ENCODE results near the gene SPHK1. TPM values are rescaled to one million over a fixed set of nuclear protein-coding genes. Genes with fewer than 3 reads are reported as not detected.

Gene SPHK1
- total RNA-seq (2014; rRNA removed; shearing (Covaris generic)) = 112 and 113 TPM in 2 replicates
- polyA plus RNA-seq (2016; fragmentation: Nextera tagmentation; extraction: Ambion mirVana) = 69.2 and 72.3 TPM in 2 replicates

GRCh38 chr17:76384222-76384986, at the start of gene SPHK1:
Gene SPHK1 (plus strand): TSS chr17:76384609. CDS start chr17:76385645, 1,036 bp downstream.
- Histone ChIP-seq H2AFZ (no peak within 1 kb of the TSS), H3F3A (ENCODE audit: insufficient read depth) (peaks cover 19% of the 10 kb centered on the region), H3K79me2 (ENCODE audit: insufficient read depth) (peaks cover 50% of the 10 kb centered on the region), H3K27ac (peak within 1 kb of the TSS; percentile 96), H3K9ac (peak within 1 kb of the TSS; percentile 99), H4K20me1 (ENCODE audit: insufficient read depth) (no peaks in the 10 kb centered on the region), H3K4me2 (ENCODE audit: unreplicated experiment) (peak within 1 kb of the TSS; percentile 90), H3K36me3 (ENCODE audit: low read depth) (peaks cover 9% of the 10 kb centered on the region; the same call in 1 of the 2 replicates), H3K4me3 (peak within 1 kb of the TSS; percentile 83), H3K4me1 (ENCODE audit: insufficient read depth) (peaks cover 22% of the 10 kb centered on the region), H3K9me2 (ENCODE audit: insufficient read depth) (no peaks in the 10 kb centered on the region), H3K27me3 (replicated peaks; ENCODE audit: insufficient read depth) (no peaks in the 10 kb centered on the region), H3K9me3 (ENCODE audit: low read depth) (no peaks in the 10 kb centered on the region)
- in situ Hi-C loops (cut with MboI) = no loop called here
- TF ChIP-seq EZH2phosphoT487 (IDR thresholded peaks at IDR 0.05; ENCODE audit: insufficient read depth, low read depth) (no peak), EZH2 (IDR thresholded peaks at IDR 0.05; ENCODE audit: insufficient read depth, poor library complexity, severe bottlenecking) (no peak)
- DNase-seq = peak; percentile 95
- WGBS, 2 experiments (ENCODE audit: low coverage in 1 of 2, low lambda C conversion rate in 2 of 2, missing lambda C conversion rate in 2 of 2) = 0 to 1% methylated on average over 42 to 75 of the region's 118 CpGs

GRCh38 chr17:76335716-76336381, 48.6 kb upstream of the SPHK1 start:
- Histone ChIP-seq H3K79me2 (ENCODE audit: insufficient read depth) (peaks cover 68% of the 10 kb centered on the region), H3K4me1 (ENCODE audit: insufficient read depth) (peaks cover 17% of the 10 kb centered on the region), H3K36me3 (ENCODE audit: low read depth) (peaks cover 13% of the 10 kb centered on the region), H3K27me3 (replicated peaks; ENCODE audit: insufficient read depth) (no peaks in the 10 kb centered on the region), H3K4me3 (no peak overlapping the region), H3K9ac (no peak overlapping the region), H2AFZ (no peak overlapping the region), H3K4me2 (ENCODE audit: unreplicated experiment) (no peak overlapping the region), H3K9me3 (ENCODE audit: low read depth) (no peaks in the 10 kb centered on the region), H3K9me2 (ENCODE audit: insufficient read depth) (no peaks in the 10 kb centered on the region), H3K27ac (no peak overlapping the region), H3F3A (ENCODE audit: insufficient read depth) (no peaks in the 10 kb centered on the region; the same call in 1 of the 2 replicates), H4K20me1 (ENCODE audit: insufficient read depth) (0 out of 2 replicates have a peak, but pooled peaks cover 3% of the 10 kb centered on the region)
- no peak for DNase-seq
- 92 to 93% methylated on average over 9 of the region's 9 CpGs for WGBS, 2 experiments (ENCODE audit: low coverage in 1 of 2, low lambda C conversion rate in 2 of 2, missing lambda C conversion rate in 2 of 2)
- no peak for TF ChIP-seq EZH2phosphoT487 (IDR thresholded peaks at IDR 0.05; ENCODE audit: insufficient read depth, low read depth)
- no peak for TF ChIP-seq EZH2 (IDR thresholded peaks at IDR 0.05; ENCODE audit: insufficient read depth, poor library complexity, severe bottlenecking)
- in situ Hi-C loops (cut with MboI) = no loop called here

GRCh38 chr17:76336756-76337412, 47.5 kb upstream of the SPHK1 start:
- no peaks in the 10 kb centered on the region for H4K20me1 ChIP-seq (ENCODE audit: insufficient read depth)
- in situ Hi-C loops (cut with MboI) = no loop called here
- H3K9me3 ChIP-seq (ENCODE audit: low read depth) = no peaks in the 10 kb centered on the region
- peaks cover 71% of the 10 kb centered on the region for H3K79me2 ChIP-seq (ENCODE audit: insufficient read depth)
- no peaks in the 10 kb centered on the region for H3K27me3 ChIP-seq (replicated peaks; ENCODE audit: insufficient read depth)
- H3K4me3 ChIP-seq = no peak overlapping the region
- H3K9ac ChIP-seq = no peak overlapping the region
- H3K4me1 ChIP-seq (ENCODE audit: insufficient read depth) = peaks cover 17% of the 10 kb centered on the region
- peaks cover 3% of the 10 kb centered on the region; the same call in 1 of the 2 replicates for H3K36me3 ChIP-seq (ENCODE audit: low read depth)
- WGBS, 2 experiments (ENCODE audit: low coverage in 1 of 2, low lambda C conversion rate in 2 of 2, missing lambda C conversion rate in 2 of 2) = 83 to 86% methylated on average over 7 of the region's 7 CpGs
- no peak for DNase-seq
- no peak for TF ChIP-seq EZH2 (IDR thresholded peaks at IDR 0.05; ENCODE audit: insufficient read depth, poor library complexity, severe bottlenecking)
- TF ChIP-seq EZH2phosphoT487 (IDR thresholded peaks at IDR 0.05; ENCODE audit: insufficient read depth, low read depth) = no peak
- peak overlapping the region; percentile 41 for H3K4me2 ChIP-seq (ENCODE audit: unreplicated experiment)
- no peak overlapping the region for H2AFZ ChIP-seq
- no peaks in the 10 kb centered on the region; the same call in 1 of the 2 replicates for H3F3A ChIP-seq (ENCODE audit: insufficient read depth)
- no peak overlapping the region for H3K27ac ChIP-seq
- H3K9me2 ChIP-seq (ENCODE audit: insufficient read depth) = no peaks in the 10 kb centered on the region

GRCh38 chr17:76337413-76337777, 47.0 kb upstream of the SPHK1 start:
- peaks cover 17% of the 10 kb centered on the region for H3K4me1 ChIP-seq (ENCODE audit: insufficient read depth)
- H4K20me1 ChIP-seq (ENCODE audit: insufficient read depth) = no peaks in the 10 kb centered on the region
- no peaks in the 10 kb centered on the region; the same call in 1 of the 2 replicates for H3F3A ChIP-seq (ENCODE audit: insufficient read depth)
- no peak overlapping the region for H2AFZ ChIP-seq
- H3K4me3 ChIP-seq = no peak overlapping the region
- H3K9ac ChIP-seq = no peak overlapping the region
- TF ChIP-seq EZH2 (IDR thresholded peaks at IDR 0.05; ENCODE audit: insufficient read depth, poor library complexity, severe bottlenecking) (no peak), EZH2phosphoT487 (IDR thresholded peaks at IDR 0.05; ENCODE audit: insufficient read depth, low read depth) (no peak)
- H3K36me3 ChIP-seq (ENCODE audit: low read depth) = peaks cover 6% of the 10 kb centered on the region; the same call in 1 of the 2 replicates
- 23 to 27% methylated on average over 6 of the region's 6 CpGs for WGBS, 2 experiments (ENCODE audit: low coverage in 1 of 2, low lambda C conversion rate in 2 of 2, missing lambda C conversion rate in 2 of 2)
- H3K4me2 ChIP-seq (ENCODE audit: unreplicated experiment) = peak overlapping the region; percentile 41
- no peaks in the 10 kb centered on the region for H3K27me3 ChIP-seq (replicated peaks; ENCODE audit: insufficient read depth)
- peaks cover 71% of the 10 kb centered on the region for H3K79me2 ChIP-seq (ENCODE audit: insufficient read depth)
- H3K27ac ChIP-seq = no peak overlapping the region
- DNase-seq = peak; percentile 50
- in situ Hi-C loops (cut with MboI) = no loop called here
- H3K9me3 ChIP-seq (ENCODE audit: low read depth) = no peaks in the 10 kb centered on the region
- H3K9me2 ChIP-seq (ENCODE audit: insufficient read depth) = no peaks in the 10 kb centered on the region
